Gastroesophageal sphincter (tissue), 2 donors: Measurements from ENCODE around the gene CCDC34.

Experiments used
- EP300 ChIP-seq: sonication (generic); formaldehyde crosslinking; IDR thresholded peaks from one replicate; pipeline ENCODE4 v1.6.1; 2017; ENCODE audit warnings: antibody characterized with exemption, mild to moderate bottlenecking
- POLR2A ChIP-seq, 2 donors: fragments of 450-650 bp; IDR thresholded peaks; one replicate each; pipeline ENCODE4 v1.6.1; 2017; ENCODE audit warnings: antibody characterized with exemption in 2 of 2, mild to moderate bottlenecking in 2 of 2, moderate library complexity in 1 of 2

DNA sequence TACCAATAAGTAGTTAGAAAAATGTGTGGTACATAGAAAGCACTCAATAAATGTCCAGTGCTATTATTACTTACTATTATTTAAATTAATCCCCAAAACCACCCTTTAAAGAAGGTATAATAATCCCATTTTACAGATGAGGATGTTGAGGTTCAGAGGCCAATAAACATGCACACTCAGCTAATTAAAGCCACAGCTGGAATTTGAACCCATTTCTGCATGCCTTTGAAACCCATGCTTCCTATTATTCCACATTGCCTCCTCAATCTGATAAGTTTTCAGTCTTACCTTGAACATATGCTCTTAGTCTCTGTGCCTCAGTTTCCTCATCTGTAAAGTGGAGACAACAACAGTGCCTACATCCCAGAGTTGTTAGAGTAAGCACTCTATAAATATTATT lies 52.8 kb downstream of the CCDC34 start:
- TF ChIP-seq POLR2A (IDR thresholded peaks at IDR 0.05) (no peak), EP300 (no peak)
